Fibroblast of pulmonary artery (primary cell): ENCODE data around the gene ARL5B.

Experiments
- DNase-seq: peaks from one replicate; pipeline ENCODE4 v3.0.0-alpha.2; 2010; ENCODE audit warnings: low read depth
- H3K4me3 ChIP-seq: replicated peaks from 2 replicates; pipeline ENCODE4 v1.5.1; 2011; ENCODE audit warnings: low read depth, mild to moderate bottlenecking, control low read depth, low read length, moderate library complexity
- CTCF ChIP-seq: IDR thresholded peaks from 2 replicates; pipeline ENCODE4 v1.5.1; 2011; ENCODE audit warnings: mild to moderate bottlenecking, control low read depth, low read length, inconsistent platforms; ENCODE audit errors: missing control alignments

ARL5B gene

GRCh38 chr10:18650404-18650997 is 8.7 kb upstream of the ARL5B start:
- no peak for TF ChIP-seq CTCF
- peak overlapping the region; percentile 83 for H3K4me3 ChIP-seq
- DNase-seq = no peak

GRCh38 chr10:18651324-18652007 is 7.8 kb upstream of the ARL5B start, which contains the start of gene NSUN6:
NSUN6 (minus strand) TSS chr10:18651587; CDS start chr10:18651203, 384 bp downstream.
- TF ChIP-seq CTCF = no peak
- DNase-seq = peak; percentile 90
- peak within 1 kb of the TSS; percentile 83 for H3K4me3 ChIP-seq

- no peak for TF ChIP-seq CTCF
- no peak overlapping the region for H3K4me3 ChIP-seq
- DNase-seq = no peak
Observed at GRCh38 chr10:18653112-18653511, 6.1 kb upstream of the ARL5B start.

GRCh38 chr10:18656724-18657123 is 2.5 kb upstream of the ARL5B start:
- TF ChIP-seq CTCF = no peak
- no peak for DNase-seq
- no peak overlapping the region for H3K4me3 ChIP-seq

- TF ChIP-seq CTCF = no peak
- H3K4me3 ChIP-seq = peak overlapping the region; percentile 93
- peak; percentile 56 for DNase-seq
Observed at GRCh38 chr10:18658271-18659124, 733 bp upstream of the ARL5B start.

GRCh38 chr10:18659819-18660535 is 746 bp downstream of the ARL5B start:
- H3K4me3 ChIP-seq = peak overlapping the region; percentile 93
- TF ChIP-seq CTCF = no peak
- DNase-seq = peak; percentile 47
